ENCODE results near the gene GAREM1.
A peak's percentile ranks its signal among the peaks of the same experiment; 100 is the strongest.

The GAREM1 gene

DNA sequence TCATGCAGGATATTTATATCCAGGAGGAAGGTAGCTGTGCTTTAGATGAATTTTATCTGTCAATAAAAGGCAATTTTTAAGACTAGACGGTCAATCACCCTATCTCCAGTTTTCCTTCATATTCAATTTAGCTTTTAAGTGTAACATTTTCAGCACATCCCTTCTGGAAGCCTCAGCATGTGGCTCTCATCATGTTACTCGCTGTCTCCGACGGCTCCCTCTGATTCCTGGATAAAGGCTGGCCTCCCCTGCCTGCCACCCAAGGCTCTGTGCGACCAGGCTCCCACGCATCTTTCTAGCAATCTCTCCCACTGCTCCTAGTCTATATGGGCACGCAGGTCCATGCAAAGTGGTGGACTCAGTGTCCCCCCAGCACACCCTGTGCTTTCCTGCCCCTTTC is 196.4 kb downstream of the GAREM1 start:
- Mint-ChIP-seq H3K27ac (peak overlapping the region; percentile 25), H3K4me1 (peaks cover 32% of the 10 kb centered on the region), H3K4me3 (no peak overlapping the region), H3K36me3 (ENCODE audit: low read depth) (peaks cover 23% of the 10 kb centered on the region), H3K9me3 (no peaks in the 10 kb centered on the region), H3K27me3 (ENCODE audit: low read depth, poor library complexity) (no peaks in the 10 kb centered on the region)
- TF ChIP-seq, protein P1, sequence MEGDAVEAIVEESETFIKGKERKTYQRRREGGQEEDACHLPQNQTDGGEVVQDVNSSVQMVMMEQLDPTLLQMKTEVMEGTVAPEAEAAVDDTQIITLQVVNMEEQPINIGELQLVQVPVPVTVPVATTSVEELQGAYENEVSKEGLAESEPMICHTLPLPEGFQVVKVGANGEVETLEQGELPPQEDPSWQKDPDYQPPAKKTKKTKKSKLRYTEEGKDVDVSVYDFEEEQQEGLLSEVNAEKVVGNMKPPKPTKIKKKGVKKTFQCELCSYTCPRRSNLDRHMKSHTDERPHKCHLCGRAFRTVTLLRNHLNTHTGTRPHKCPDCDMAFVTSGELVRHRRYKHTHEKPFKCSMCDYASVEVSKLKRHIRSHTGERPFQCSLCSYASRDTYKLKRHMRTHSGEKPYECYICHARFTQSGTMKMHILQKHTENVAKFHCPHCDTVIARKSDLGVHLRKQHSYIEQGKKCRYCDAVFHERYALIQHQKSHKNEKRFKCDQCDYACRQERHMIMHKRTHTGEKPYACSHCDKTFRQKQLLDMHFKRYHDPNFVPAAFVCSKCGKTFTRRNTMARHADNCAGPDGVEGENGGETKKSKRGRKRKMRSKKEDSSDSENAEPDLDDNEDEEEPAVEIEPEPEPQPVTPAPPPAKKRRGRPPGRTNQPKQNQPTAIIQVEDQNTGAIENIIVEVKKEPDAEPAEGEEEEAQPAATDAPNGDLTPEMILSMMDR (IDR thresholded peaks at IDR 0.05), result no peak
- DNase-seq, result no peak

DNA sequence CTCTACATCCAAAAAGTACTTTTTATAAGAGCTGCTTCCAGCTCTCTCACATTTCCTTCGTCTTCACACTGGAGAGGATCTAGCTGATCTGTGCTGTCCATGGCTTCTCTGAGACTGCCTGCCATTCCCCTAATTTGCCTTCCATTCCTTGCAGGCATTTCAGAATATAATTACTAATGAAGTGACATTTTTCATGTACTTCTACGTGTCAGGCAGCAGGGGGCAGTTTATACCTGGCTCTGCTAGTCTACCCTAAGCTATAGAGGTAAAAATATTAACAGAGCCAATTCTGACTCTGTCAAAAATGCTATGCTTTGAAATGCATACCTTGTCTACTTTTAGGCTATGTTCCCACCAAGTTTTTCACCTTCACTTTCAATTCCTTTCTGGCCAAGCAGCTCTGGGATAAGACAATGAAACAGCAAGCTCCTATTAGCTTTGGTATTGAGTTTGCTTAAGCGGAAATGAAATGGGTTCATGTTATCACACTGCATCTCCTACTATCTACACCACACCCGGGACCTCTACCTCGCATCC is 198.9 kb downstream of the GAREM1 start:
- TF ChIP-seq, protein P1 (IDR thresholded peaks at IDR 0.05), result peak; percentile 64
- H3K27ac Mint-ChIP-seq, result no peak overlapping the region
- H3K4me1 Mint-ChIP-seq, result peaks cover 20% of the 10 kb centered on the region
- no peaks in the 10 kb centered on the region for H3K9me3 Mint-ChIP-seq
- DNase-seq, result peak; percentile 42
- peaks cover 2% of the 10 kb centered on the region for H3K27me3 Mint-ChIP-seq (ENCODE audit: low read depth, poor library complexity)
- H3K36me3 Mint-ChIP-seq (ENCODE audit: low read depth), result peaks cover 29% of the 10 kb centered on the region
- no peak overlapping the region for H3K4me3 Mint-ChIP-seq

DNA sequence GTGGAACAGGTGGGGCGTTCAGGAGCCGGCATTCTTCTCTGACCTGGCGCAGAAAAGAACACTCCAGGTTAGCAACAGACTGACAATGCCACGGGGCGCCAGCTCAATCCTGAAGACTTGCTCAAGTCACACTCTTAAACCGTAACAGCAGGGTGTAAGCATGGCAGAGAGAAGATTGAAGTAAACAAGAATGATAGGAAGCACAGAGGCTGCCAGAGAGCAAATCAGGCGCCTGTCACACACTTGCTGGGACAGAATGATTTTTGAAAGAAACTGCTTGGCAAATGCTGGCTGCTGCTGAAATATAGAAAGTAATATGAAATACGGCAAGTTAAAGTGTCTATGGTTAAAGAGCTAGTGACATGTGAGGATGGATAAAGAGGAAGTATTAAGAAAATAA is 200.3 kb downstream of the GAREM1 start:
- TF ChIP-seq, protein P1 (IDR thresholded peaks at IDR 0.05), result no peak
- H3K4me3 Mint-ChIP-seq, result no peak overlapping the region
- H3K9me3 Mint-ChIP-seq, result no peaks in the 10 kb centered on the region
- no peak for DNase-seq
- peaks cover 2% of the 10 kb centered on the region for H3K27me3 Mint-ChIP-seq (ENCODE audit: low read depth, poor library complexity)
- peak overlapping the region; percentile 22 for H3K27ac Mint-ChIP-seq
- H3K4me1 Mint-ChIP-seq, result peaks cover 13% of the 10 kb centered on the region
- H3K36me3 Mint-ChIP-seq (ENCODE audit: low read depth), result peaks cover 29% of the 10 kb centered on the region

DNA sequence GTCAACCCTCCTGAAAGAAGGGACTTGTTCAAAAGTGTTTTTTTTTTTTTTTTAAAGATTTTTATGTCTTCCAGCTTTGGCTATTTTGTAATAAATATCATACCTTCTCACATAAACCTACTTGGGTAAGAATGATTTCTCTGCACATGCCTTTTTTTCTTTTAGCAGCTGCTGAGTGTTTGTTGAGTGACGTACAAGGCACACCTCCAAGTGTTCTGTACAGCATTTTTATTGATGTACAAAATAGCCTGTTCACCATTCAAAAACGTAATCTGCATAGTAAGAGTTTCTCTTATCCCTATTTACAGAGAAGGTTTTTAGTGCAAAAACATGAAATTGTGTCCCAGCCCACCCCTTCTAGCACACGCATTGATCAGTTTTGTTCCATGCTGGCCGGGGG is 203.2 kb downstream of the GAREM1 start:
- TF ChIP-seq, protein P1 (IDR thresholded peaks at IDR 0.05), result no peak
- Mint-ChIP-seq H3K4me1 (peaks cover 8% of the 10 kb centered on the region), H3K36me3 (ENCODE audit: low read depth) (peaks cover 29% of the 10 kb centered on the region), H3K27ac (no peak overlapping the region), H3K4me3 (no peak overlapping the region), H3K9me3 (no peaks in the 10 kb centered on the region), H3K27me3 (ENCODE audit: low read depth, poor library complexity) (peaks cover 2% of the 10 kb centered on the region)
- no peak for DNase-seq

DNA sequence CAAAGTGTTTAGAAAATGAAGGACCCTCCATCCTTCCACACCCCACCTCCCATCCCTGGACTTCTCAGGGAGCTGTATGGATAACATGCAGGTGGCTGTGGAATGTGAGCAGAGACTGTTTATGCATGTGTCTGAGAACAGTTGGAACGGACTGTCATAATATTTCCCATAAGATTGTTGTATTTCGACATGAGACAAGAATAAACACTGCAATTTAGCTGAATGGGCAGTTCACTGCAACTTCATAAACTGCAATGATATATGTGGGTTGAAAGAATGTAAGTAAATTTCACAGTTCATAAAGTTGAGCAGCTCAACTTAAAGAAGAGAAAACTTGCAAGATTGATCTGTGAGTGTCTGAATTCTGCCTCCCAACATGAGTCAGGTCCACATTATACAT is 206.3 kb downstream of the GAREM1 start:
- peaks cover 8% of the 10 kb centered on the region for H3K4me1 Mint-ChIP-seq
- DNase-seq, result no peak

DNA sequence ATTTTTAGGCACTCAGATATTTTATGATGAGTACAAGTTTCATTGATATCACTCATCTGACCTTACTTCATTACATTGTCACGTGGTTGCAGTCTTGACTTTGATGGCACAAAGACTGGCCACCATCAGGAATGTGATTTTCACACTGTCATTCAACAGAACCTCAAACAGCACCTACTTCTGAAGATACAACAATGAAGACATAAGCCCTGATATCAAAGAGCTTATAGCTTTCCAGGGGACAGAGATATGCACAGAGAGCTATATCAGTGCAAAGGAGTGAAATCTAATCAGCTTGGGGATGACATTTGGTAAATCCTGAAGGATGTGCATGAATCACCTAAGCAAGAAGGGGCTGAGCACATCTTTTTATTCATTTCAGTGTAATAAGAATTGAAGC is 208.6 kb downstream of the GAREM1 start:
- Mint-ChIP-seq H3K4me3 (no peak overlapping the region), H3K27me3 (ENCODE audit: low read depth, poor library complexity) (peaks cover 4% of the 10 kb centered on the region), H3K36me3 (ENCODE audit: low read depth) (no peaks in the 10 kb centered on the region)

More for the DNA sequence above, 206.3 kb downstream of the GAREM1 start:
- TF ChIP-seq, protein P1 (IDR thresholded peaks at IDR 0.05), result no peak
- Mint-ChIP-seq H3K36me3 (ENCODE audit: low read depth) (peaks cover 17% of the 10 kb centered on the region), H3K27me3 (ENCODE audit: low read depth, poor library complexity) (peaks cover 2% of the 10 kb centered on the region), H3K27ac (no peak overlapping the region), H3K9me3 (no peaks in the 10 kb centered on the region), H3K4me3 (no peak overlapping the region)

More for the DNA sequence above, 208.6 kb downstream of the GAREM1 start:
- DNase-seq, result no peak
- TF ChIP-seq, protein P1 (IDR thresholded peaks at IDR 0.05), result no peak
- Mint-ChIP-seq H3K27ac (no peak overlapping the region), H3K9me3 (no peaks in the 10 kb centered on the region), H3K4me1 (no peaks in the 10 kb centered on the region)

Measured in nephron progenitor cell (in vitro differentiated cells).